H1 (cell line): ENCODE data around the gene WASF1.

Experiments
- RBBP5 ChIP-seq: IDR thresholded peaks from 2 replicates; pipeline ENCODE4 v1.7.1; 2012; ENCODE audit warnings: low read depth, mild to moderate bottlenecking, inconsistent platforms, low read length, moderate library complexity, borderline replicate concordance
- SIX5 ChIP-seq: IDR thresholded peaks from 2 replicates; pipeline ENCODE4 v1.6.1; 2011; ENCODE audit warnings: mild to moderate bottlenecking, low read depth, low read length

DNA sequence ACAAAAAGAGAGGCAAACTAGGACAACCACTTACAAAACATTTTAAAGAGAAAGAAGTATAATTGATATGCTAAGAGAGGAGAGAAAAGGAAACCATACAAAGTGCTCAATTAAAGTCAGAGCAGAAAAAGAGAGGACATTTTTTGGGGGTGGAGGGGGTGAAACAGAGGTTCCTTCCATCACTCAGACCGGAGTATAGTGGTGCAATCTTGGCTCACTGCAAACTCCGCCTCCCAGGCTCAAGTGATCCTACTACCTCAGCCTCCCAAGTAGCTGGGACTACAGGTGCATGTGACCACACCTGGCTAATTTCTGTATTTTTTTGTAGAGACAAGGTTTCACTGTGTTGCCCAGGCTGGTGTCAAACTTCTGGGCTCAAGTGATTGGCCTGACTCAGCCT, 9.4 kb downstream of the WASF1 start:
- TF ChIP-seq SIX5 = no peak
- TF ChIP-seq RBBP5 = no peak
